ENCODE measurements around the gene TAS2R43.
"Not testable (repeated sequence)": the region's sequence is repeated elsewhere in the genome, so short reads cannot be mapped to it uniquely, and the experiment has no call there.

Gene TAS2R43

DNA sequence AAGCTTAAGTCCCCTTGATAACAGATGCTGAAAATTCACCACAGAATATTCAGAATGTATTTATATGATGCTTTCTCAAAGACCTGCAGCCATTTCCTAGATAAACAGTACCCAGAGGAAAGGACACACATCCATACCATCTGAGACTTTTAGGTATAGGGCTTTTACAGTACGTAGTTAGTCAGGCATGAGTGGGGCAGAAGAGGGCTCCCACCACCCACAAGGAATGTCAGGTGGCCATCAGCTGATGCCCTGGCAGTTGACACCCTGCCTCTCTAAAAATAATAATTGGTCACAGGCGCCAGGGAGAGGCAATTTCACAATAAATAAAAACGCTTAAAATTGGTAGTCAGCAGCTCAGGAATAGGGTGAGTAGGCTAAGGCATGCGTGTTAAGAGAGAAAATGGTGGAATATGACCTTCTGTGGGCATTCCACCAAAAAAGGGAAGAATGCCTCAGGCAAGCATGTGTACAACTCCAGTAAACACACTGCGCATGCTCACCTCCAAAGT is 22.2 kb downstream of the TAS2R43 start:
- TF ChIP-seq, protein P1, sequence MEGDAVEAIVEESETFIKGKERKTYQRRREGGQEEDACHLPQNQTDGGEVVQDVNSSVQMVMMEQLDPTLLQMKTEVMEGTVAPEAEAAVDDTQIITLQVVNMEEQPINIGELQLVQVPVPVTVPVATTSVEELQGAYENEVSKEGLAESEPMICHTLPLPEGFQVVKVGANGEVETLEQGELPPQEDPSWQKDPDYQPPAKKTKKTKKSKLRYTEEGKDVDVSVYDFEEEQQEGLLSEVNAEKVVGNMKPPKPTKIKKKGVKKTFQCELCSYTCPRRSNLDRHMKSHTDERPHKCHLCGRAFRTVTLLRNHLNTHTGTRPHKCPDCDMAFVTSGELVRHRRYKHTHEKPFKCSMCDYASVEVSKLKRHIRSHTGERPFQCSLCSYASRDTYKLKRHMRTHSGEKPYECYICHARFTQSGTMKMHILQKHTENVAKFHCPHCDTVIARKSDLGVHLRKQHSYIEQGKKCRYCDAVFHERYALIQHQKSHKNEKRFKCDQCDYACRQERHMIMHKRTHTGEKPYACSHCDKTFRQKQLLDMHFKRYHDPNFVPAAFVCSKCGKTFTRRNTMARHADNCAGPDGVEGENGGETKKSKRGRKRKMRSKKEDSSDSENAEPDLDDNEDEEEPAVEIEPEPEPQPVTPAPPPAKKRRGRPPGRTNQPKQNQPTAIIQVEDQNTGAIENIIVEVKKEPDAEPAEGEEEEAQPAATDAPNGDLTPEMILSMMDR (IDR thresholded peaks at IDR 0.05; ENCODE audit: control insufficient read depth, insufficient read depth, low read depth, low read length, missing control alignments) = no peak
- DNase-seq (ENCODE audit: low read depth) = no peak
- H3K4me3 ChIP-seq (ENCODE audit: control insufficient read depth, low read depth, low read length) = no peak overlapping the region

DNA sequence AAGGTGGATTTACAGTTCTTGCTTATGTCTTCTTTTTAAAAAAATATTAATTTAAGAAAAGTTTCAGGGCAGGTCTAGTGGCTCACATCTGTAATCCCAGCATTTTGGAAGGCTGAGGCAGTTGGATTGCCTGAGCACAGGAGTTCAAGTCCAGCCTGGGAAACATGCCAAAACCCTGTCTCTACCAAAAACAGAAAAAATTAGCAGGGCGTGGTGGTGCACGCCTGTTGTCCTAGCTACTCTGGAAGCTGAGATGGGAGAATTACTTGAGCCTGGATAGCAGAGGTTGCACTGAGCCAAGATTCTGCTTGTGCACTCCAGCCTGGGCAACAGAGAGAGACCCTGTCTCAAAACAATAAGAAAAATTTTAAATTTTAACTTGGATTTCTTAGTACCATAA is 24.6 kb downstream of the TAS2R43 start:
- TF ChIP-seq, protein P1 (IDR thresholded peaks at IDR 0.05; ENCODE audit: control insufficient read depth, insufficient read depth, low read depth, low read length, missing control alignments) = no peak

DNA sequence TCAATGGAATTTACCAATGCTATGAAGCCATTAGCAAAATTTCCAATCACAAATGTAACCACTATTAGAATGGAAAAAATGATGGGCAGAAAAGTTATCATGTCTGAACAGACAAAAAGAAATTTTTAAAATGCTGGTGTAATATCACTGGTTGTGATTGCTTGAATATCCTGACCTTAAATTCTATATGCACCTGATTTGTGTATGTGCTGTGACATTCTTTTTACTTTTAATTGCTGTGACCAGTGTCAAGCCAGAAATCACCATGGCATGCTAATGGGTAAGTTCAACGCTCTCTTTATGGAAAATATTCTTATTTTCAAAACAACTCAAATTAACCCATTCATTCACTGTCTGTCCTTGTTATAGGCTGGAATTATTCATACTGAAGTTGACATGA is 29.9 kb downstream of the TAS2R43 start, which contains the start of gene TAS2R46:
TSS of gene TAS2R46 (minus strand) at position 101 of the 400 bp plus-strand sequence. CDS start at position 101, 0 bp downstream.
- not testable (repeated sequence) for H3K4me3 ChIP-seq (ENCODE audit: control insufficient read depth, low read depth, low read length); DNase-seq (ENCODE audit: low read depth)

More for the DNA sequence above, 24.6 kb downstream of the TAS2R43 start:
- no peak overlapping the region for H3K4me3 ChIP-seq (ENCODE audit: control insufficient read depth, low read depth, low read length)
- no peak for DNase-seq (ENCODE audit: low read depth)

DNA sequence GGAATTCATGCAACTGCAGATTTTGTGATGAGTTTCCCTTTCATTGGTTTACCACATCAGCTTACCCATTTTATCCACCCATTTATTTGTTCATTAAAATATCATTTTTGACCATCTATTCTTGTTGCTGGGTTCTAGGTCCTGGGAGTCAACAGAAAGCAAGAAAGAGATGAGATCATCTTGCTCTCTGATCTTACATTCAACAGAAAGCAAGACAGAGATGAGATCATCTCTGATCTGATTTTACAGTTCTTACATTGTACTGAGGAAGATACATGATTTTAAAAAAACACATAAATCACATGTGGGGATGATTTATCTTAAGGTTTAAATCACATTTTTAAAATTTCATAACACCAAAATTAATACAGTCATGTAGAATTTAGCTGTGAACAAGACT is 32.3 kb downstream of the TAS2R43 start:
- H3K4me3 ChIP-seq (ENCODE audit: control insufficient read depth, low read depth, low read length) = no peak overlapping the region
- TF ChIP-seq, protein P1 (IDR thresholded peaks at IDR 0.05; ENCODE audit: control insufficient read depth, insufficient read depth, low read depth, low read length, missing control alignments) = no peak
- DNase-seq (ENCODE audit: low read depth) = no peak

DNA sequence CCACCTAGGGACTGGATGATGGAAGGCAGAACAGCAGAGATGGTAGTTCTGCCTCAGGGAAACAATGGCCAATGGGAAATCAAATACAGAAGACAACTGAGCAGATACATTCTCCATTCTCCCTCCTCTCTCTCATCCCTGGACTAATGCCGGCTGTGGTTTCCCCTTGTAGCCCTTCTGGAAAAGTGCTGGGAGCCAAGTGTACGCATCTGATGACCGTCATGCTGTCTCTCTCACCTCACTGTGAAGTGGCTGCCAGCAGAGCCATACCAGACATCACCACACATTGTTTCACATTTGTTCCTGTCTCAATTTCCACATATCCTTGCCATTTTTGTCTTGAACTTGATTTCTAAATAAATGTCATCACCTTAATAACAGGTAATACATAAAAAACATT is 33.1 kb downstream of the TAS2R43 start:
- TF ChIP-seq, protein P1 (IDR thresholded peaks at IDR 0.05; ENCODE audit: control insufficient read depth, insufficient read depth, low read depth, low read length, missing control alignments) = no peak
- DNase-seq (ENCODE audit: low read depth) = no peak
- no peak overlapping the region for H3K4me3 ChIP-seq (ENCODE audit: control insufficient read depth, low read depth, low read length)

DNA sequence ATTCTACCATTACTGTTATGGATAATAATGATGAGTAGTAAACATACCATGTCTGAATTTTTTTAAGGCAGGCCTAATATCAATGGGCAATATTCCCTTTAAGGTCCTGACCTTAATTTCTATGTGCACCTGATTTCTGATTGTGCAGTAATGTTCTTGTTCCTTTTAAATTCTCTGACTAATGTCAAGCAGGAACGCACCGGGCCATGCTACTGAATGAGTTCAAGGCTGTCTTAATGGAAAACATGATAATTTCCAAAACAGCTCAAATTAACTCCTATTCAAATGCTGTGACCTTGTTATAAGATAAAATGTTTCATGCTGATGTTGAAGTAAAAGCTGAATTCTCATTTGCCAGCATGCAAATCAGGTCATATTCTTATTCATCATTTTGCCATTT is 36.8 kb downstream of the TAS2R43 start:
- TF ChIP-seq, protein P1 (IDR thresholded peaks at IDR 0.05; ENCODE audit: control insufficient read depth, insufficient read depth, low read depth, low read length, missing control alignments) = no peak
- no peak for DNase-seq (ENCODE audit: low read depth)
- H3K4me3 ChIP-seq (ENCODE audit: control insufficient read depth, low read depth, low read length) = no peak overlapping the region

DNA sequence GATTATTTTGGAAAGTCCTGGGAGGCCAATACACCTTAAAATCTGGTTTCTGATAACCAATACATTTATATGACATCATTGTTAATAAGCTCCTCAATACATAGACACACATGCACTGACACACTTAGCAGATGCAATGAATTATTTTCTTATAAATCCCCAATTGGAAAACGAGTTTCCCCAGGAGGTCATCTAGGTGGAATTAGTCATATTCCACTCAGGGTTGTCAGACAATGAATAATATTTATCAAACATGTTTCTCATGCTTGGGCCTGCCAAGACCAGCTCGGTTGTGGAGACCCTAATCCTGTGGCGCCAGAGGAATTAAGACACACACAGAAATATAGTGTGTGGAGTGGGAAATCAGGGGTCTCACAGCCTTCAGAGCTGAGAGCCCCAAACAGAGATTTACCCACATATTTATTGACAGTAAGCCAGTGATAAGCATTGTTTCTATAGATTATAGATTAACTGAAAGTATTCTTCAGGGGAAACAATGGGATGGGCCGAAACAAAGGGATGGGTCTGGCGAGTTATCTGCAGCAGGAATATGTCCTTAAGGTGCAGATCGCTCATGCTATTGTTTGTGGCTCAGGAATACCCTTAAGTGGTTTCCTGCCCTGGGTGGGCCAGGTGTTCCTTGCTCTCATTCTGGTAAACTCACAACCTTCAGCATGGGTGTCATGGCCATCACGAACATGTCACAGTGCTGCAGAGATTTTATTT is 42.1 kb downstream of the TAS2R43 start:
- not testable (repeated sequence) for DNase-seq (ENCODE audit: low read depth); H3K4me3 ChIP-seq (ENCODE audit: control insufficient read depth, low read depth, low read length)

DNA sequence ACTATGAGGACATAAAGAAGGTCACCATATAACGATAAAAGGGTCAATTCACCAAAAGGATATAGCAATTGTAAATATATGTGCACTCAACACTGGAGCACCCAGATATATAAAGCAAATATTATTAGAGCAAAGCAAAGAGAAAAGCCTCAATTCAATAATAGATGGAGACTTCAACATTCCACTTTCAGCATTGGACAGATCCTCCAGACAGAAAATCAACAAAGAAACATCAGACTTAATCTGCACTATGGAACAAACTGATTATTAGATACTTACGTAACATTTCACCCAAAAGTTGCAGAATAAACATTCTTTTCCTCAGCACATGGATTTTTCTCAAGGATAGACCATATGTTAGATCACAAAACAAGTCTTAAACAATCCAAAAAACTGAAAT is 50.7 kb downstream of the TAS2R43 start:
- not testable (repeated sequence) for H3K4me3 ChIP-seq (ENCODE audit: control insufficient read depth, low read depth, low read length); DNase-seq (ENCODE audit: low read depth)

Measured in AG09309 (cell line).